HG03060 (cell line): ENCODE data around the gene MACF1.
"Not testable (repeated sequence)": the region's sequence is repeated elsewhere in the genome, so short reads cannot be mapped to it uniquely, and the experiment has no call there.

Experiments
- ATAC-seq: cut with Tn5 transposase; IDR thresholded peaks from one replicate; pipeline ENCODE4 v1.9.1; 2021; ENCODE audit warnings: low read depth, moderate number of reproducible peaks; ENCODE audit not compliant: unreplicated experiment

The MACF1 gene

GRCh38 chr1:39522661-39523567 is 318.4 kb downstream of the MACF1 start:
- no peak for ATAC-seq

GRCh38 chr1:39524171-39524570 is 319.7 kb downstream of the MACF1 start:
- no peak for ATAC-seq

GRCh38 chr1:39524591-39525365 is 320.3 kb downstream of the MACF1 start:
- ATAC-seq = no peak

GRCh38 chr1:39525366-39526165 is 321.1 kb downstream of the MACF1 start:
- ATAC-seq = peak; percentile 92

- no peak for ATAC-seq
These were observed 322.1 kb downstream of the MACF1 start for GRCh38 chr1:39526466-39527189.

- ATAC-seq = not testable (repeated sequence)
These were observed 322.7 kb downstream of the MACF1 start for GRCh38 chr1:39527190-39527579.

- no peak for ATAC-seq
These were observed 323.6 kb downstream of the MACF1 start for GRCh38 chr1:39528082-39528481.

- ATAC-seq = no peak
These were observed 325.5 kb downstream of the MACF1 start for GRCh38 chr1:39529901-39530535.

GRCh38 chr1:39531526-39531925 is 327.0 kb downstream of the MACF1 start:
- ATAC-seq = no peak

- ATAC-seq = no peak
These were observed 328.9 kb downstream of the MACF1 start for GRCh38 chr1:39533442-39533841.
